Upper lobe of left lung (tissue), 4 donors: ENCODE data around the gene FAM240A.

ENCODE experiments used
- EP300 ChIP-seq, 4 donors: sonication (generic); formaldehyde crosslinking; IDR thresholded peaks; one replicate each; pipeline ENCODE4 v1.5.1; 2017; ENCODE audit warnings: antibody characterized with exemption in 4 of 4, control low read depth in 2 of 4
- POLR2A ChIP-seq, 4 donors: fragments of 450-650 bp; IDR thresholded peaks; one replicate each; pipeline ENCODE4 v1.5.1; 2016 to 2017; ENCODE audit warnings: antibody characterized with exemption in 4 of 4, mild to moderate bottlenecking in 2 of 4
- POLR2AphosphoS5 ChIP-seq, 2 donors: sonication (generic); formaldehyde crosslinking; IDR thresholded peaks; one replicate each; pipeline ENCODE4 v1.5.1; 2017; ENCODE audit warnings: antibody characterized with exemption in 2 of 2
- TF ChIP-seq, protein P1 (sequence below), 6 experiments: fragments of 450-650 bp in 4 of 6; fragments of 200-600 bp in 2 of 6; sonication (generic) in 2 of 6; IDR thresholded peaks; one replicate each; pipeline ENCODE4 v1.5.1; 2016 to 2019; ENCODE audit warnings: antibody characterized with exemption in 6 of 6

DNA sequence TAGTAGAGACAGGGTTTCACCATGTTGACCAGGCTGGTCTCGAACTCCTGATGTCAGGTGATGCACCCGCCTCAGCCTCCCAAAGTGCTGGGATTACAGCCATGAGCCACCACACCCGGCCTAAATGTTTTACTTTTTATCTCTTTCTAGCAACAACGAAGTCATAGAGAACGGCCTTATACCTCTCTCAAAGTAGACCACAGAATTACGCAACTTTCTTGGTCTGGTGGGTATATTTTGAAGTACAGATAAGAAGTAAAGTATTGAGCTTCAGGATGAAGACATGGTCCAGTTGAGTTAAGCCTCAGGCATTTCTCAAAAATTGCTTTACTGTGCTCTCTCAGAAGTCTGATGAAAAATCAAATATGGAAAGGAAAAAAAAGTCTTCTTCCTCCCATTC lies 30.6 kb downstream of the FAM240A start:
- no peak for TF ChIP-seq POLR2AphosphoS5 (IDR thresholded peaks at IDR 0.05)
- TF ChIP-seq, protein P1, sequence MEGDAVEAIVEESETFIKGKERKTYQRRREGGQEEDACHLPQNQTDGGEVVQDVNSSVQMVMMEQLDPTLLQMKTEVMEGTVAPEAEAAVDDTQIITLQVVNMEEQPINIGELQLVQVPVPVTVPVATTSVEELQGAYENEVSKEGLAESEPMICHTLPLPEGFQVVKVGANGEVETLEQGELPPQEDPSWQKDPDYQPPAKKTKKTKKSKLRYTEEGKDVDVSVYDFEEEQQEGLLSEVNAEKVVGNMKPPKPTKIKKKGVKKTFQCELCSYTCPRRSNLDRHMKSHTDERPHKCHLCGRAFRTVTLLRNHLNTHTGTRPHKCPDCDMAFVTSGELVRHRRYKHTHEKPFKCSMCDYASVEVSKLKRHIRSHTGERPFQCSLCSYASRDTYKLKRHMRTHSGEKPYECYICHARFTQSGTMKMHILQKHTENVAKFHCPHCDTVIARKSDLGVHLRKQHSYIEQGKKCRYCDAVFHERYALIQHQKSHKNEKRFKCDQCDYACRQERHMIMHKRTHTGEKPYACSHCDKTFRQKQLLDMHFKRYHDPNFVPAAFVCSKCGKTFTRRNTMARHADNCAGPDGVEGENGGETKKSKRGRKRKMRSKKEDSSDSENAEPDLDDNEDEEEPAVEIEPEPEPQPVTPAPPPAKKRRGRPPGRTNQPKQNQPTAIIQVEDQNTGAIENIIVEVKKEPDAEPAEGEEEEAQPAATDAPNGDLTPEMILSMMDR (IDR thresholded peaks at IDR 0.05) = no peak
- TF ChIP-seq POLR2A (IDR thresholded peaks at IDR 0.05) = no peak
- no peak for TF ChIP-seq EP300 (IDR thresholded peaks at IDR 0.05)
